Left lobe of liver (tissue), 2 donors: ENCODE results near the gene BNIP1. TPM values are rescaled to one million over a fixed set of nuclear protein-coding genes. Genes with fewer than 3 reads are reported as not detected.
"Not testable (repeated sequence)": the region's sequence is repeated elsewhere in the genome, so short reads cannot be mapped to it uniquely, and the experiment has no call there.

Source experiments
- ATAC-seq: fragments of 200-7000 bp; cut with Tn5 transposase; one replicate; pipeline ENCODE4 v1.9.1; 2020; ENCODE audit warnings: mild to moderate bottlenecking, moderate library complexity
- DNase-seq: peaks from one replicate; pipeline ENCODE4 v3.0.0-alpha.2; 2020; ENCODE audit warnings: low spot score
- total RNA-seq: library from RNA; stranded (reverse); gene quantifications from one replicate; pipeline ENCODE4 v1.2.1, GENCODE V29; 2021
- donor health status: DM: no; HTN: no; CAD: no; lungs with moderate emphysema.
- donor health status: DM: no; HTN: yes; CAD: no.

The BNIP1 gene
- total RNA-seq, result 3.9 TPM

DNA sequence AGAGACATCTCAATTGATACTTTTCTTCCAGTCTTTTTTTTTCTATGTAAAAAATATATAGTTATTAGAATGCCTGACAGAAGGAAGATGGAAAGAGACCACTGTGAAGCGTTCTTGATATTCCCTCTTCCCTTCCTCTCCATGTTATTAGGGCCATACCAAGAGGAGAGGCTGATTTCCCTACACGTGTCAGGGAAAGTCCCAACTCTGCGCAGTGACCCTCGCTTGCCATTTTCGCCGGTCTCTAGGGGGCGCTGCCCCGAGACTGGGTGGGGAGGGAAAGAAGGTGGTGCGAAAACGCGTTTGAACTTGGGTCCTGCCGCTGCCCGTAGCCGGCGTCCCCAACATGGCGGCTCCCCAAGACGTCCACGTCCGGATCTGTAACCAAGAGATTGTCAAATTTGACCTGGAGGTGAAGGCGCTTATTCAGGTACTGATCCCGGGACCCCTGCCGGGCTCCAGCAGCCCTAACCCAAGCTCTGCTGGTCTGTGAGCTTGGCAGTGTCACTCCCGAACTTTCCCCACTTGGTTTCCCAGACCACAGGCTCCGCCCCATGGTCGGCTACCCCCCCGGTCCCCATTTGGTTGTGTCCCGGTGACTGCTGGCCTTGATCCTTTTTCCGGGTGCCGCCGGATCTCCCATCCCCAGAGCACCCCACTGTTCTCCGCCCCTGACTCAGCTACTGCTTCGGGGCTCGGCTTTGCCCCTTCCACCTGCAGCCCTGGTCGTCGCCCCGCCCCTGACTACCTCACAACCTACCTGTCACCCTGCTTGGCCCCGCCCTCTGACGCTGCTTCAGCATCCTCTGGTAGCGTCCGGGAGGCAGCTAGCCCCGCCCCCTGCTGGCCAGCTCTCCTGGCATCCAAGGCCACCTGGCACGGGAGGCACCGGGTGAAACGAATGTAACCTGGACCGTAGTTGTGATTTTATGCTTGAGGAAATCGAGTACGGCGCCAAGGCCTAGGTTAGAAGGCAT is at the start of gene BNIP1:
BNIP1 (plus strand) TSS at position 332 of the 977 bp plus-strand sequence; CDS start at position 347, 15 bp downstream.
- DNase-seq, result peak; percentile 100
- ATAC-seq, result peak; percentile 98

DNA sequence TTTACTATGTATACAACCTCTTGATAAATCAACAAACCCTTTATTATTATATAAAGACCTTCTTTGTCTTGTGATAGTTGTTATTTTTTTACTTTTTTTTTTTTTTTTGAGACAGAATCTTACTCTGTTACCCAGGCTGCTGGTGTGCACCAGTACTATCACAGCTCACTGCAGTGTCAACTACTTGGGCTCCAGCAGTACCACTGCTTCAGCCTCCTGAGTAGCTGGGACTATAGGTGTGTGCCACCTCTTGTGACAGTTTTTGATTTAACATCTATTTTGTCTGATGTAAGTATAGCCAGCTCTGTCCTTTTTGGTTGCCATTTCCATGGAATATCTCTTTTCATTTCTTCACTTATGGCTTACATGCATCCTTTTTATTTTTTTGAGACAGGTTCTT is 45.5 kb upstream of the BNIP1 start:
- ATAC-seq (no peak), DNase-seq (no peak)

DNA sequence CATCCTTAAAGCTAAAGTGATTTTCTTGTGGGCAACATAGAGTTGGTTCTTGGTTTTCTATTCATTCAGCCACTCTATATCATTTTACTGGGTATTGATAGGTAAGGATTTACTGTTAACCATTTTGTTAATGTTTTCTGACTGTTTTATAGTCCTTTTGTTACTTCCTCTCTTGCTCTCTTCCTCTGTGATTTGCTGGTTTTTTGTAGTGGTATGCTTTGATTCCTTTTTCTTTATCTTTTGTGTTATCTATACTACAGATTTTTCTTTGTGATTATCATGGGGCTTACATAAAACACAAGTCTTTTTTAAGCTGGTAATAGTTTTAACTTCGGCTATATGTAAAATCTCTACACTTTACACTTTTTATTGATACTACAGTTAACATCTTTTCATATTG is 44.9 kb upstream of the BNIP1 start:
- ATAC-seq (no peak), DNase-seq (no peak)

DNA sequence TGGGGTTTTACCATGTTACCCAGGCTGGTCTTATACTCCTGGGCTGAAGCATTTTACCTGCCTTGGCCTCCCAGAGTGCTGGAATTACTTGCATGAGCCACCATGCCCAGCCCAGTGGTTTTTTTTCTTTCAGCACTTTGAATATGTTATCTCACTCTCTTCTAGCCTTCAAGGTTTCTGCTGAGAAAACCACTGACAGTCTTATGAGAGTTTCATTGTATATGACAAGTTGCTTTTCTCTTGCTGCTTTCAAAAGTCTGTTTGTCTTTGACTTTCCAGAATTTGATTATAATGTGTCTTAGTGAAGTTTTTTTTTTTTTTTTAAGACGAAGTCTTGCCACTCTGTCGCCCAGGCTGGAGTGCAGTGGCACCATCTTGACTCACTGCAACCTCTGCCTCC is 43.1 kb upstream of the BNIP1 start:
- DNase-seq, result no peak
- no peak for ATAC-seq

DNA sequence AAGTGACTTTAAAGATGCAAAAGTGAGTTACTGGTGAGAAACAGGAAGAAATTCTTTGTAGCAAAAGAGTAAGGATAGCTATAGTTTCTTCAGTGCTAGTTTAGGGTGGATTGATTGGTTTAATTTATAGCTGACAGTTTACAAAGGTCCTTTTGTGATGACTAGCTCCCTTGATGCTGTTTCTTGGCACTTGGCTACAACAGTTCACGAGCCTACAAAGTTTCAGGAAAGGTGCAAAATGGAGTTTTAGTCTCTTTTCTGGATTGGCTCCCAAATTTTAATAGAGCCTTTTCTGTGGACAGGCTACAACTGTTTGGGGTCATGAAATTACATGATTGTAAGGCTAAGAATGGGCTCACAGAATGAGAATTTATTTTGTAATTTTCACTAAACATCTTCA is 40.9 kb upstream of the BNIP1 start:
- ATAC-seq (no peak), DNase-seq (no peak)

- no peak for DNase-seq
Observed at GRCh38 chr5:173108914-173109313, 35.4 kb upstream of the BNIP1 start.

GRCh38 chr5:173114536-173114935 is 29.8 kb upstream of the BNIP1 start:
- DNase-seq (no peak), ATAC-seq (no peak)

More at GRCh38 chr5:173108914-173109313, 35.4 kb upstream of the BNIP1 start:
- no peak for ATAC-seq

- no peak for ATAC-seq
- no peak for DNase-seq
Observed at GRCh38 chr5:173119719-173120118, 24.6 kb upstream of the BNIP1 start.

GRCh38 chr5:173123416-173123815 is 20.9 kb upstream of the BNIP1 start:
- peak; percentile 100 for ATAC-seq

DNA sequence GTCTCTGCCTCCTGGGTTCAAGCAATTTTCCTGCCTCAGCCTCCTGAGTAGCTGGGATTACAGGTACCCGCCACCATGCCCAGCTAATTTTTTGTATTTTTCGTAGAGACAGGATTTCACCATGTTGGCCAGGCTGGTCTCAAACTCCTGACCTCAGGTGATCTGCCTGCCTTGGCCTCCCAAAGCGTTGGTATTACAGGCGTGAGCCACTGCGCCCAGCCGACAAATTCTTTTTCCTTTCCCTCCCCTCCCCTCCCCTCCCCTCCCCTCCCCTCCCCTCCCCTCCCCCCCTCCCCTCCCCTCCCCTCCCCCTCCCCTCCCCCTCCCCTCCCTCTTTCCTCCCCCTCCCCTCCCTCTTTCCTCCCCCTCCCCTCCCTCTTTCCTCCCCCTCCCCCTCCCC is 12.2 kb upstream of the BNIP1 start:
- ATAC-seq, DNase-seq: not testable (repeated sequence)

More at GRCh38 chr5:173123416-173123815, 20.9 kb upstream of the BNIP1 start:
- peak; percentile 68 for DNase-seq

GRCh38 chr5:173138707-173139106 is 5.6 kb upstream of the BNIP1 start:
- DNase-seq (no peak), ATAC-seq (no peak)

DNA sequence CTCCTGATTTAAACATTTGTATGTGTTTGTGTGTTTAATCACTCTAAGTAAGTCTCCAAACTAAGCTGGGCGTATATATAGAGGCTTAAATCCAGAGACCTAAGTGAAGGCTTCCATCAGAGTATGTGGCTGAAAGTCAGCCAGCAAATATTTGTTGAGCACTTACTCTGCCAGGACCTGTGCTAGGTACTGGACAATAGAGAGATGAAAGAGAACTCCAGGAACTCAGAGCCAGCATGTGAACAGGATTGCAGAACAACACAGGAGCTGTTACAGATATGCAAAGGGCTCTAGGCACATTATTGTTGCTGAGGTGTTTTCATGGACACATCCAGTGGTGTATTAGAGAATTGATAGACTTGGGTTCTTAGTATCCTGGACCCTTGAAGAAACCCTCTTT is 4.7 kb upstream of the BNIP1 start:
- DNase-seq (no peak), ATAC-seq (peak; percentile 73)

DNA sequence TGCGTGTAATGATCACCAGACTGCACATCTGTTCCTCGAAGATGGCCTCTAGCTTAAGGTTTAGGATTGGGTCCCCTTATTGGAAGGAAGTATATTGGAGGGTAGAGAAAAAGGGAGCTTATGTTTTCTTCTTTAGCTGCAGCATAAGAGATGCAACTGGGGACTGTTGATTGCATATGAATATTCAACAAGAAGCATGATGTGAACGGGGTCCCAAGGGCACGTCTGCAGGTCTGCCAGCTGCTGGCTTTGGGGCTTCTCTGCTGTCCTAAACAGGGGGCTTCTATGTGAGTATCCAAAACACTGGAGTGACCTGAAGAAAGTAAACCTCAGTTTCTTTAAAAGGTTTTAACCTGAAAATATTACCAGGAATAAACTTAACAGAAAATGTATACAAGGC is 3.6 kb upstream of the BNIP1 start:
- DNase-seq (no peak), ATAC-seq (no peak)

DNA sequence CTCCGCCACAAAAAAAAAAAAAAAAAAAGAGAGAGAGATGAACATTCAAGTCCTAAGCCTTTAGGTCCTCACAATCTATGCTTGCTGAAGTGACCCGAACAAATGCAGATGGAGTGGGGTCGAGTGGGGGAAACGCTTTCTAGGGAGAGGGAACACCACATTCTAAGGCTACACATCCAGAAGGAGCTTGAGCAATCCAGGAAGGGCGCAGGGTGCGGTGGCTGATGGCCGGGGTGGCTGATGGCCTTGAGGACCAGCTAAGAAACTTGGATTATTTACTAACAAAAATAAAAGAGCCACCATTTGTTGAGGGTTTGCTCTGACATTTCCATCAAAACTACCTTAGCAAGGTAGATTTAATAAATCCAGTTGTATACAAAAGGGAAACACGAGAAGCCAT is 764 bp upstream of the BNIP1 start:
- no peak for DNase-seq
- no peak for ATAC-seq

DNA sequence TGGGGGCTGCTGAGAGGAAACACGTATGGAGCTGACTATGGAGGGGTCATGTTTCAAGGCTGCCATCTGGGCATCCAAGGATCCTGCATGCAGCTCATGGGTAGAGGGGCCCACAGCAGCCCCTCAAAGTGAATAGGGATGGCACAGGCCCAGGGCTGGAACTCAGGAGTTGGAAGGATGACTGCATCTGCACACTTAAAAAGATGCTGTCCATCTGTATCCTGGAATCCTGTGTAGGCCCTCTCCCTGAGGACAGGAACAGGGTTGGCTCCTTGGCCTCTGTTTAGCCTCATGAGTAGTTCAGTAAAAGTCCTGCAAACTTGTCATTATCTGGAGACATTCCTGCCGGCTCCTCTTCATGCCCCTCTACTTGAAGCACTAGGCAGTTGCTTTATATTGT is 4.0 kb downstream of the BNIP1 start:
- no peak for DNase-seq
- ATAC-seq, result no peak

GRCh38 chr5:173152547-173152946 is 8.2 kb downstream of the BNIP1 start:
- ATAC-seq (no peak), DNase-seq (no peak)

- DNase-seq, result no peak
- peak; percentile 75 for ATAC-seq
Observed at GRCh38 chr5:173153842-173154241, 9.5 kb downstream of the BNIP1 start.

GRCh38 chr5:173154619-173155018 is 10.3 kb downstream of the BNIP1 start:
- not testable (repeated sequence) for ATAC-seq

DNA sequence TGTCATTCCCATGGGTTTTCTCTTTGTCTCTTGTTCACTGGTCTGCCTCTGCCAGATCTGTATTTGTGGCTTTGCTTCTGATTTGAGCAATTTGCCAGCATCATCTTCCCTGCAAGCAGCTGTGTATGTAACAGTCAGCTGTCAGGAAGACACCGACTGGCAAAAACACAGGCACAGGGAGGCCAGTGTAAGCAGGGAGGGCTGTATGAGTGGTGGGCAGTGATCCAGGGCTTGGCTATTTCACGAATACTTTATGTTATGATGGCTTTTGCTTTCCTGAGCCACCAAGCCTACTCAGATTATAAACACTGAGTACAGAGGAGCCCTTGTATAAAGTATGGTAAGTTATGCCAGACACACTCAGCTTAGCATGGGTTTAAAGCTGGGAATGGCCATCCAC is 11.6 kb downstream of the BNIP1 start:
- no peak for ATAC-seq
- DNase-seq, result no peak

More at GRCh38 chr5:173154619-173155018, 10.3 kb downstream of the BNIP1 start:
- DNase-seq, result not testable (repeated sequence)

GRCh38 chr5:173158366-173158765 is 14.0 kb downstream of the BNIP1 start:
- ATAC-seq, result no peak

GRCh38 chr5:173159256-173159655 is 14.9 kb downstream of the BNIP1 start:
- ATAC-seq, result no peak
- no peak for DNase-seq

More at GRCh38 chr5:173158366-173158765, 14.0 kb downstream of the BNIP1 start:
- no peak for DNase-seq

- no peak for ATAC-seq
- no peak for DNase-seq
Observed at GRCh38 chr5:173161148-173161547, 16.8 kb downstream of the BNIP1 start.
